ENCODE results near the gene CNTNAP4. TPM values are rescaled to one million over a fixed set of nuclear protein-coding genes. Genes with fewer than 3 reads are reported as not detected.

CNTNAP4 gene
- polyA plus RNA-seq, 3 donors, result 0.01 TPM; not detected in 2

- 96 to 100% (median 97%) methylated on average over 2 of the region's 2 CpGs for WGBS, 3 donors
- no peak overlapping the region for H3K27ac ChIP-seq (ENCODE audit: low read depth, low read length)
Observed at GRCh38 chr16:76376988-76377387, 99.8 kb downstream of the CNTNAP4 start.

GRCh38 chr16:76378020-76378419 is 100.8 kb downstream of the CNTNAP4 start:
- no peak overlapping the region for H3K27ac ChIP-seq (ENCODE audit: low read depth, low read length)
- WGBS, 3 donors, result 81 to 87% (median 86%) methylated on average over 3 of the region's 3 CpGs

DNA sequence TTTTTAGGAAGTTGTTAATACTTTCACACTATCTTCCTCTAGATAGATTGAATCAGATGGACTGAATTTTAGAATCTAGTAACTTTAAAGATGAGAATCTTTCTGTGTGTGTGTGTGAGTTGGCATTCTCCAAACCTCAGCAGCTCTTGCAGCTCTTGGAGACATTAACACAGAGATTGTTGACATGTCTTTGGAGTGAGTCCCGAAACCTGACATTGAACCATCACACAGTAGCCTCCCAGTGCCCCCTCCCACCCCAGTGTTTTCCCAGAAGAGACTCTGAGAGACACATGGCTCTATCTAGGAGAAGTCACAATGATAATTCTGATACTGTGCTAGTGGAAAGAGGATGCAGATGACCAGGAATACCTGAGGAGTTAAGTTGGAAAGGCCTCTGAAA is 103.9 kb downstream of the CNTNAP4 start:
- WGBS, 3 donors, result 62 to 86% (median 68%) methylated on average over 1 of the region's 1 CpG
- no peak overlapping the region for H3K27ac ChIP-seq (ENCODE audit: low read depth, low read length)

DNA sequence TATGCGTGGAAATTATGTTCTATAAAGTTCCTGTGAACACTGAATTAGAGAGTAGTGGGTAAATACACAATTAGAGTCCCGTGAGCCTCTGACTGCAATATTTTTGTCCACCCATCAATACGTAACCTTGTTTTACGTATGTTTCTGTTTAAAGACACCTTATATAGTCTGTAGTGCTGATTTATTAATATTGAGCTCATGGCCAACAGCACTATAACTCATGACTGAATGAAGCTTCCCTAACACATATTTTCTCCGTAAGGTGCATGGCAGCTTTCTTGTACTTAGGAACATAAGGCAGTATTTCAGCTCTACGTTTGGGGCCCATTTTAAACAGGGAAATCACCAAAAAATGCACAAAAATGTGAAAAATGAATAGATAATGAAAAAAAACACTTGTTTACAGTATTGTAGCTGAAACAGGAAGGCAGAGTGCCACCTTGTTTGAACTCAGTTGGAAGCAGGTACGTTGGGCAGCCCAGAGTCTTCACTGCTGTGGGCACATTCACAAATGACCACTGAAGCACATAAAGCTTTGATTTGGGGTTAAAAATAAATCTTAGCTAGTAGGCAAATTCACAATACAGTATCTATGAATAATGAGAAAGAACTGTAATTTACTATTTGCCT is 108.5 kb downstream of the CNTNAP4 start:
- WGBS, 3 donors, result 67 to 91% (median 81%) methylated on average over 7 of the region's 7 CpGs

DNA sequence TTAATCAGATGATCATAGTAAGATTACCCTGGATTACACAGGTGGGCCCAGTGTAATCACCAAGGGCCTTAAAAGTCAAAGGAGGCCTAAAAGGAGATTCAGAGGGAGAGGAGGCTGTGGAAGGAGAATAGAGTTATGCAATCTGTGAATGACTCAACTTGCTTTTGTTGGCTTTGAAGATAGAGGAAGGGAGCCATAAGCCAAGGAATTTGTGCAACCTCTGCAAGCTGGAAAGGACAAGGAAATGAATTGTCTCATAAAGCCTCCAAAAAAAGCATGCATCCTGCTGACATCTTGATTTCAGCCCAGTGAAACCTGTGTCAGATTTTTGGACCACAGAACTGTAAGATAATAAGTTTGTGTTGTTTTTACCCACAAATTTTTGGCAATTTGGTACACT is 109.6 kb downstream of the CNTNAP4 start:
- no peak overlapping the region for H3K27ac ChIP-seq (ENCODE audit: low read depth, low read length)

More for the DNA sequence above, 108.5 kb downstream of the CNTNAP4 start:
- no peak overlapping the region for H3K27ac ChIP-seq (ENCODE audit: low read depth, low read length)

DNA sequence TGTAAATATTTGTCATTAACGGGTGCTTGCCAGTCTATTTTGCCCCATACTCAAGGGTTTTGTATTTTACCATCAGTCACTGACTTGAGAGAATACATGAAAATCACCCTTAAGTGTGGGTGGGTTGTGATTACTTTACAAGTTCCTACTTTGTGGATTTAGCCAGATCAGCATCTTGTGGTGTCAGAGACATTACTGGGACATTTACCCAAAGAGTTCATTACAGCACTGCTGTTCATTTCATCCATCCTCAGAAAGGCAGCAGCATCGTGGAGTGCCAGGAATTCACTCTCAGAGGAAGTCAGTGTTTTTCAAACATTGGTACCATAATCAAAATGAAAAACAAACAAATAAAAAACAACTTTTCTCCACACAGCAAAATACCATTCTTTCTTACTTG is 110.8 kb downstream of the CNTNAP4 start:
- H3K27ac ChIP-seq (ENCODE audit: low read depth, low read length), result no peak overlapping the region
- 31 to 44% (median 39%) methylated on average over 2 of the region's 2 CpGs for WGBS, 3 donors

- H3K27ac ChIP-seq (ENCODE audit: low read depth, low read length), result no peak overlapping the region
- WGBS, 3 donors, result 81 to 85% (median 83%) methylated on average over 6 of the region's 6 CpGs
Observed at GRCh38 chr16:76389126-76389525, 111.9 kb downstream of the CNTNAP4 start.

DNA sequence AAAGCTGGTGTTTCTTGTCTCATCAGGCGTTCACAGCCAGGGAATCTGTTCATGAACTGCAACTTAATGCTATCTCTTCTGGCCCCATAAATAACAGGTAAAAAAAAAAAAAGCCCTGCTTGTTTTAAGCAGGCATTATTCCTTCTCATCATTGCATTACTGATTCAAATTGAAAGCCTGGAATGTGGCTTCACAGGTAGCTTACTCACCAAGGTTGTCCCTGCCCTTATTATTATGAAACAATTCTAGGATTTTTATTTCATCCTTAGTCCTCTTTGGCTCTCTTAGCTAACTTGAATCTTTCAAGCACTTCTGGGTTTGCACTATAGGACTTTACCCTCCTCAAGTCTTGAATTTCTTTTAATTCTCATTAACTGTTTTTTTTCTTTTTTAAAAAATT is 113.3 kb downstream of the CNTNAP4 start:
- 55 to 79% (median 63%) methylated on average over 1 of the region's 1 CpG for WGBS, 3 donors
- H3K27ac ChIP-seq (ENCODE audit: low read depth, low read length), result no peak overlapping the region

GRCh38 chr16:76396977-76397376 is 119.8 kb downstream of the CNTNAP4 start:
- no peak overlapping the region for H3K27ac ChIP-seq (ENCODE audit: low read depth, low read length)
- WGBS, 3 donors, result 73 to 80% (median 75%) methylated on average over 4 of the region's 4 CpGs

GRCh38 chr16:76409706-76410105 is 132.5 kb downstream of the CNTNAP4 start:
- H3K27ac ChIP-seq (ENCODE audit: low read depth, low read length), result no peak overlapping the region
- WGBS, 3 donors, result 54 to 84% (median 73%) methylated on average over 1 of the region's 1 CpG

- no peak overlapping the region for H3K27ac ChIP-seq (ENCODE audit: low read depth, low read length)
- 64 to 71% (median 65%) methylated on average over 2 of the region's 2 CpGs for WGBS, 3 donors
Observed at GRCh38 chr16:76421571-76421970, 144.4 kb downstream of the CNTNAP4 start.

DNA sequence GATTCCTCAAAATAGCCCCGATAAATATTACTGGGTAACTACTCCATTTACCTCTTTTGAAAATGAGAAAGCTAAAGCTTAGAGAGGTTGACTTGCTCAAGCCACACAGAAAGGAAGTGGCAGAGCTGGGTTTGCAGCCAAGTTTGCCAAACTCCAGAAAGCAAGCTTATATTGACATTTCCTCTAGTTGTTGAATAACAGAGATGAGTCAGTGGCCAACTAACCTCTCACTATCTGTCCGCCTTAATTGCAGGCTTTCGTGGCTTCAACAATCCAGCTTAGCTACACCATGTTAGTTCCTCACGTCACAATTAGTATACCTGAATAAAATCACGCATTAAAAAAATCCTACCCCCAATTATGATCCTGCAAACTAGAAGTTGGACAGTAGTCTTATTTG is 151.7 kb downstream of the CNTNAP4 start:
- WGBS, 3 donors, result 70 to 87% (median 82%) methylated on average over 5 of the region's 5 CpGs
- H3K27ac ChIP-seq (ENCODE audit: low read depth, low read length), result no peak overlapping the region

GRCh38 chr16:76441391-76441790 is 164.2 kb downstream of the CNTNAP4 start:
- H3K27ac ChIP-seq (ENCODE audit: low read depth, low read length), result no peak overlapping the region
- 78 to 83% (median 82%) methylated on average over 3 of the region's 3 CpGs for WGBS, 3 donors

GRCh38 chr16:76441876-76442275 is 164.7 kb downstream of the CNTNAP4 start:
- H3K27ac ChIP-seq (ENCODE audit: low read depth, low read length), result no peak overlapping the region
- WGBS, 3 donors, result 71 to 85% (median 74%) methylated on average over 3 of the region's 3 CpGs

DNA sequence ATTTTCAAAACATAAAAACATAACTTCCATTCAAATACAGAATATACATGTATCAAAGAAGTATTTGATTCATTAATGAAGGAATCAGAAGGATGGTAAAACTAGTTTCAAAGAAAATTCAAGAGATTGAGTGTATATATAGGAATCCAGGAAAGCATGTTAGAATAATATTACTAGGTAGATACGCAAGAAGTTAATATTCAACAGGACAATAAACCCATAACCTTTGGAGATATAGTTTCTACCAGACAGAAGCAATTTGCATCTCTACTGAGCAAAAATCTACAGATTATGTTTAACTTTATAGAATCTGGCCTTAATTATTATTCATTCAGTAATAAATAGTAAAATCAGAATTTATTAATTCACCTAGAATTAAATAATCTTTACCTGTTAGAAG is 166.8 kb downstream of the CNTNAP4 start:
- 84 to 94% (median 91%) methylated on average over 1 of the region's 1 CpG for WGBS, 3 donors

GRCh38 chr16:76444832-76445231 is 167.6 kb downstream of the CNTNAP4 start:
- H3K27ac ChIP-seq (ENCODE audit: low read depth, low read length), result no peak overlapping the region

More for the DNA sequence above, 166.8 kb downstream of the CNTNAP4 start:
- no peak overlapping the region for H3K27ac ChIP-seq (ENCODE audit: low read depth, low read length)

DNA sequence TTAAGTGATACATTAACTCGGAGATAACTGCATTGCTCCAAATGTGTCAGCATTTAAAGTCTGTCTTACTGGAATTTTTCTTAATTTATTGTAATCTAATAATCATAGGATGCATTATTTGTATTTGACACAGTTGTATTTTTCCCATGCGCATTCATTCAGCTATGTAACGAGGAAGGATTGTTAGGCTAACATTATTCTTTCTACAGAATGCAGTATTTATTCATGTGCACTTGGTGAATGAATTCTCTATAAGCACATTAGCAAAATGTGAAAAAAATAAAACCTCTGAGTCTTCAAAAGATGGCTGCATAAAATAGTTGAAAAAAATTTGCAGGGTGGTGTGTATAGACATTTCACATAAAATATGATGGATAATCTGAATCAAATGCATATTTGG is 168.6 kb downstream of the CNTNAP4 start:
- 75 to 90% (median 80%) methylated on average over 3 of the region's 3 CpGs for WGBS, 3 donors
- no peak overlapping the region for H3K27ac ChIP-seq (ENCODE audit: low read depth, low read length)

More at GRCh38 chr16:76444832-76445231, 167.6 kb downstream of the CNTNAP4 start:
- WGBS, 3 donors, result 41 to 58% (median 53%) methylated on average over 3 of the region's 3 CpGs

- H3K27ac ChIP-seq (ENCODE audit: low read depth, low read length), result no peak overlapping the region
- WGBS, 3 donors, result 49 to 62% (median 59%) methylated on average over 3 of the region's 3 CpGs
Observed at GRCh38 chr16:76446251-76446650, 169.1 kb downstream of the CNTNAP4 start.

GRCh38 chr16:76450890-76451289 is 173.7 kb downstream of the CNTNAP4 start:
- H3K27ac ChIP-seq (ENCODE audit: low read depth, low read length), result no peak overlapping the region
- 85 to 98% (median 86%) methylated on average over 6 of the region's 6 CpGs for WGBS, 3 donors

DNA sequence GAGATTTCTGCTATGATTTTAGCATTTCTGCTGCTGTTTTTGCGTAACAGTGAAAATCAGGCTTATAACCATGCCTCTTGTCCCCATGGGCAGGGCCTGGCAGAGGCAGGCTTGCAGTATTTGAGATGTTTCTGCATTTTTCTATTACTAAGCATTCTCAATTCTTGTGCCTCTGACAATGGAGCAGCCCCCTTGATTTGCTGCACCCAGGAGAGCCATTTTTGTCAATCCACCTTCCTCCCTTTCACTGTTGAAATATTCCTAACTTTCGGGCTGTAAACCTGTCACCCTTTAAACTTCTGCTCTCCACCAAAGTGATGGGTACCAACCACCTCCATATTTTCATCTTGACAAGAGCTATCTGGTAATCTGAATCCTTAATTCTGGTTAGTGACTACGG is 178.1 kb downstream of the CNTNAP4 start:
- WGBS, 3 donors, result 75 to 91% (median 89%) methylated on average over 3 of the region's 3 CpGs
- no peak overlapping the region for H3K27ac ChIP-seq (ENCODE audit: low read depth, low read length)

- 76 to 79% (median 77%) methylated on average over 5 of the region's 5 CpGs for WGBS, 3 donors
- no peak overlapping the region for H3K27ac ChIP-seq (ENCODE audit: low read depth, low read length)
Observed at GRCh38 chr16:76456016-76456415, 178.8 kb downstream of the CNTNAP4 start.

All from adipose tissue (tissue), 3 donors.